GM13977 (cell line): Measurements from ENCODE around the gene PEX12.
"Not testable (repeated sequence)": the region's sequence is repeated elsewhere in the genome, so short reads cannot be mapped to it uniquely, and the experiment has no call there.

Experiments used
- DNase-seq: peaks from one replicate; pipeline ENCODE4 v3.0.0; 2012; ENCODE audit warnings: low spot score
- CTCF ChIP-seq: IDR thresholded peaks from 2 replicates; pipeline ENCODE4 v1.5.1; 2012; ENCODE audit warnings: mild to moderate bottlenecking, control low read depth; ENCODE audit not compliant: insufficient read depth; ENCODE audit errors: extremely low read depth, missing control alignments
- in situ Hi-C: fragments of 300-500 bp; cut with MboI; formaldehyde crosslinking; loops from one replicate; pipeline ENCODE4 v1.12.0; 2022; ENCODE audit warnings: low sequenced_read_pairs, low pct_unique_long_range_greater_than_20kb, mixed read lengths, inconsistent platforms; ENCODE audit not compliant: unreplicated experiment

PEX12 gene

GRCh38 chr17:35614810-35615209 lies 36.4 kb upstream of the PEX12 start:
- in situ Hi-C loops, result loop anchor here (25.0 kb wide), 1 partner anchor 122 kb away; the partner anchor contains the start of gene RASL10B
- no peak for TF ChIP-seq CTCF
- DNase-seq, result no peak

GRCh38 chr17:35612924-35613521 lies 34.7 kb upstream of the PEX12 start:
- in situ Hi-C loops, result loop anchor here (25.0 kb wide), 1 partner anchor 124 kb away; the partner anchor contains the start of gene RASL10B
- peak; percentile 70 for TF ChIP-seq CTCF
- DNase-seq, result peak; percentile 30

GRCh38 chr17:35610746-35611145 lies 32.4 kb upstream of the PEX12 start:
- in situ Hi-C loops, result loop anchor here (25.0 kb wide), 1 partner anchor 127 kb away; the partner anchor contains the start of gene RASL10B
- DNase-seq, result not testable (repeated sequence)

- TF ChIP-seq CTCF, result no peak
- DNase-seq, result no peak
- in situ Hi-C loops, result loop anchor here (25.0 kb wide), 1 partner anchor 127 kb away; the partner anchor contains the start of gene RASL10B
Measured at GRCh38 chr17:35609831-35610230, 31.5 kb upstream of the PEX12 start.

GRCh38 chr17:35607239-35607847 lies 29.0 kb upstream of the PEX12 start:
- in situ Hi-C loops, result loop anchor here (25.0 kb wide), 1 partner anchor 130 kb away; the partner anchor contains the start of gene RASL10B
- DNase-seq, result no peak
- TF ChIP-seq CTCF, result no peak

- no peak for DNase-seq
- in situ Hi-C loops, result loop anchor here (25.0 kb wide), 1 partner anchor 132 kb away; the partner anchor contains the start of gene RASL10B
- no peak for TF ChIP-seq CTCF
Measured at GRCh38 chr17:35605678-35606077, 27.3 kb upstream of the PEX12 start.

GRCh38 chr17:35603674-35604073 lies 25.3 kb upstream of the PEX12 start:
- DNase-seq, result no peak
- no peak for TF ChIP-seq CTCF
- in situ Hi-C loops, result loop anchor here (25.0 kb wide), 1 partner anchor 134 kb away; the partner anchor contains the start of gene RASL10B
